SK-N-SH (cell line): ENCODE results near the gene MBP. TPM values are rescaled to one million over a fixed set of nuclear protein-coding genes. Genes with fewer than 3 reads are reported as not detected.

Source experiments
- CTCF ChIA-PET: fragments of 300-600, 350-600 bp; formaldehyde crosslinking; extraction: SDS; loops from one replicate; lab custom pipeline; 2021; lab: Yijun Ruan, JAX
- POLR2A ChIA-PET: fragments of 350-600 bp; sonication (Branson Sonifier 250); formaldehyde crosslinking; extraction: SDS; loops from one replicate; lab custom pipeline; 2020; ENCODE audit warnings: antibody characterized with exemption, inconsistent platforms; lab: Yijun Ruan, JAX
- DNase-seq: peaks from one replicate; pipeline ENCODE4 v3.0.0; 2012
- H2AFZ ChIP-seq: fragments of 200-600 bp; sonication (generic); 2 replicates; pipeline ENCODE4 v1.8.1; 2016; ENCODE audit warnings: antibody characterized with exemption, mild to moderate bottlenecking, low read depth
- H3F3A ChIP-seq: fragments of 200-600 bp; sonication (generic); replicated peaks from 2 replicates; pipeline ENCODE3; 2016; ENCODE audit warnings: antibody characterized with exemption, mild to moderate bottlenecking; ENCODE audit not compliant: insufficient read depth
- H3K27ac ChIP-seq, 2 experiments: fragments of 200-500 bp in 1 of 2; fragments of 200-600 bp in 1 of 2; sonication (Bioruptor generic) in 1 of 2; sonication (generic), shearing (Covaris generic) in 1 of 2; 2 replicates each; pipeline versions ENCODE4 v1.5.1 to v1.6.1; 2014 to 2016; ENCODE audit warnings: low read depth in 2 of 2, inconsistent platforms in 1 of 2, low read length in 1 of 2, mild to moderate bottlenecking in 1 of 2, mixed read lengths in 1 of 2
- H3K27me3 ChIP-seq: fragments of 200-600 bp; sonication (generic), shearing (Covaris generic); 2 replicates; pipeline ENCODE4 v1.6.1; 2016; ENCODE audit warnings: mixed run types; ENCODE audit not compliant: insufficient read depth
- H3K36me3 ChIP-seq, 2 experiments: fragments of 200-500 bp in 1 of 2; fragments of 200-600 bp in 1 of 2; sonication (Bioruptor generic) in 1 of 2; sonication (generic) in 1 of 2; replicated peaks in 1 of 2; 2 replicates each; pipeline versions ENCODE3 to v1.5.1; 2014 to 2016; ENCODE audit warnings: low read length in 1 of 2, mild to moderate bottlenecking in 1 of 2; ENCODE audit not compliant: insufficient read depth in 2 of 2, control insufficient read depth in 1 of 2
- H3K4me1 ChIP-seq, 2 experiments: fragments of 200-500 bp in 1 of 2; fragments of 200-600 bp in 1 of 2; sonication (Bioruptor generic) in 1 of 2; sonication (generic), shearing (Covaris generic) in 1 of 2; 2 replicates each; pipeline versions ENCODE4 v1.5.1 to v1.6.1; 2014 to 2016; ENCODE audit warnings: low read depth in 1 of 2, low read length in 1 of 2, mixed run types in 1 of 2; ENCODE audit not compliant: insufficient read depth in 2 of 2, control insufficient read depth in 1 of 2
- H3K4me2 ChIP-seq: fragments of 200-600 bp; sonication (generic), shearing (Covaris generic); 2 replicates; pipeline ENCODE4 v1.6.1; 2017; ENCODE audit warnings: mixed run types
- H3K4me3 ChIP-seq, 2 experiments: fragments of 200-500 bp in 1 of 2; fragments of 200-600 bp in 1 of 2; sonication (Bioruptor generic) in 1 of 2; sonication (generic), shearing (Covaris generic) in 1 of 2; 2 replicates each; pipeline versions ENCODE4 v1.5.1 to v1.8.1; 2014 to 2016; ENCODE audit warnings: low read depth in 2 of 2, inconsistent platforms in 1 of 2, low read length in 1 of 2, mild to moderate bottlenecking in 1 of 2, mixed read lengths in 1 of 2, moderate library complexity in 1 of 2
- H3K79me2 ChIP-seq: fragments of 200-600 bp; sonication (generic); 2 replicates; pipeline ENCODE4 v1.8.1; 2017; ENCODE audit warnings: mild to moderate bottlenecking; ENCODE audit not compliant: insufficient read depth
- H3K9ac ChIP-seq: fragments of 200-600 bp; sonication (generic); 2 replicates; pipeline ENCODE4 v1.6.1; 2017; ENCODE audit warnings: mixed run types
- H3K9me2 ChIP-seq: fragments of 200-600 bp; sonication (generic); 2 replicates; pipeline ENCODE4 v1.6.1; 2017; ENCODE audit warnings: mixed run types
- H3K9me3 ChIP-seq: fragments of 200-600 bp; sonication (generic); 2 replicates; pipeline ENCODE4 v1.6.1; 2017; ENCODE audit warnings: mixed run types, mild to moderate bottlenecking, moderate library complexity
- H4K20me1 ChIP-seq: fragments of 200-600 bp; sonication (generic); 2 replicates; pipeline ENCODE4 v1.6.1; 2017; ENCODE audit warnings: mild to moderate bottlenecking, mixed run types; ENCODE audit not compliant: insufficient read depth
- EP300 ChIP-seq, 2 experiments: IDR thresholded peaks; 2 replicates each; pipeline versions ENCODE4 v1.4.0 to v1.6.1; 2012; ENCODE audit warnings: borderline replicate concordance in 1 of 2, low read depth in 1 of 2, low read length in 1 of 2
- FOXJ3 ChIP-seq: sonication (generic); formaldehyde crosslinking; IDR thresholded peaks from 2 replicates; pipeline ENCODE4 v1.5.1; 2020; ENCODE audit warnings: mild to moderate bottlenecking, missing genetic modification reagents
- GABPA ChIP-seq: IDR thresholded peaks from 2 replicates; pipeline ENCODE4 v1.4.0; 2012; ENCODE audit warnings: low read depth, mild to moderate bottlenecking
- IRF3 ChIP-seq: fragments of 150-350 bp; IDR thresholded peaks from 2 replicates; pipeline ENCODE4 v1.6.1; 2016; ENCODE audit warnings: mild to moderate bottlenecking, low read depth, low read length
- JUND ChIP-seq: IDR thresholded peaks from 2 replicates; pipeline ENCODE4 v1.4.0; 2012
- NFIC ChIP-seq: IDR thresholded peaks from 2 replicates; pipeline ENCODE4 v1.4.0; 2012; ENCODE audit warnings: borderline replicate concordance
- NRF1 ChIP-seq: IDR thresholded peaks from 2 replicates; pipeline ENCODE4 v1.6.1; 2012; ENCODE audit warnings: low read depth, mild to moderate bottlenecking, low read length
- RCOR1 ChIP-seq: fragments of 150-350 bp; IDR thresholded peaks from 2 replicates; pipeline ENCODE4 v1.6.1; 2017; ENCODE audit warnings: antibody characterized with exemption, low read length
- REST ChIP-seq: IDR thresholded peaks from 2 replicates; pipeline ENCODE4 v1.6.1; 2012; ENCODE audit warnings: mild to moderate bottlenecking, low read depth, low read length, moderate library complexity
- RXRA ChIP-seq: IDR thresholded peaks from 2 replicates; pipeline ENCODE4 v1.4.0; 2012; ENCODE audit warnings: low read depth, mild to moderate bottlenecking, borderline replicate concordance
- SMC3 ChIP-seq: IDR thresholded peaks from 2 replicates; pipeline ENCODE4 v1.6.1; 2012; ENCODE audit warnings: low read depth, low read length, improper control_type of control experiment
- TAF1 ChIP-seq: IDR thresholded peaks from 2 replicates; pipeline ENCODE4 v1.6.1; 2012; ENCODE audit warnings: low read depth, mild to moderate bottlenecking, low read length, moderate library complexity, borderline replicate concordance
- TEAD4 ChIP-seq: IDR thresholded peaks from 2 replicates; pipeline ENCODE4 v1.4.0; 2012; ENCODE audit warnings: mild to moderate bottlenecking, borderline replicate concordance; ENCODE audit not compliant: insufficient read depth
- USF2 ChIP-seq: fragments of 150-350 bp; IDR thresholded peaks from 2 replicates; pipeline ENCODE4 v1.6.1; 2017; ENCODE audit warnings: antibody characterized with exemption, low read length, low read depth, borderline replicate concordance
- ZBTB33 ChIP-seq: IDR thresholded peaks from 2 replicates; pipeline ENCODE4 v1.4.0; 2012; ENCODE audit warnings: low read depth, borderline replicate concordance
- WGBS: methylation state at CpG from one replicate; pipeline ENCODE4 v1.1.6; 2017; ENCODE audit warnings: low lambda C conversion rate; 5-methylcytosine and 5-hydroxymethylcytosine counted together
- polyA plus RNA-seq, 3 experiments: library from polyadenylated mRNA; depleted of rRNA; stranded (reverse); fragments of >200 nt; gene quantifications; 2 replicates each; pipeline ENCODE4 v1.2.3, GENCODE V29; 2012

Gene MBP
- polyA plus RNA-seq, 1 of the 3 experiments (the other 2 are of a cell fraction), result 1.6 TPM

GRCh38 chr18:77157312-77157711 lies 24.7 kb upstream of the MBP start:
- TF ChIP-seq USF2 (no peak), SMC3 (no peak), TEAD4 (no peak), GABPA (no peak), REST (no peak), RXRA (no peak), NFIC (no peak), JUND (no peak), IRF3 (no peak), RCOR1 (no peak), FOXJ3 (CRISPR knock-in tag) (no peak), ZBTB33 (no peak), TAF1 (no peak), EP300 (IDR thresholded peaks at IDR 0.05; ENCODE audit: borderline replicate concordance in 1 of 2, low read depth in 1 of 2, low read length in 1 of 2) (no peak), NRF1 (no peak)
- DNase-seq, result no peak
- no peak overlapping the region for H3K4me2 ChIP-seq
- H3K4me3 ChIP-seq, result no peak overlapping the region
- no peak overlapping the region for H3K9ac ChIP-seq
- no peak overlapping the region for H3K27ac ChIP-seq
- no peaks in the 10 kb centered on the region for H3K79me2 ChIP-seq
- ChIA-PET CTCF (interaction anchor here (1.2 kb wide), 1 partner anchor 35 kb away, joined by 3 read pairs; no protein-coding TSS in a partner anchor), POLR2A (no interaction called here)
- H2AFZ ChIP-seq, result no peak overlapping the region
- WGBS, result 71% methylated on average over 4 of the region's 4 CpGs
- H3K9me2 ChIP-seq, result no peaks in the 10 kb centered on the region
- H3K36me3 ChIP-seq, result no peaks in the 10 kb centered on the region
- no peaks in the 10 kb centered on the region for H3K4me1 ChIP-seq
- no peaks in the 10 kb centered on the region for H3F3A ChIP-seq
- no peaks in the 10 kb centered on the region for H3K27me3 ChIP-seq
- H4K20me1 ChIP-seq, result no peaks in the 10 kb centered on the region
- H3K9me3 ChIP-seq, result no peaks in the 10 kb centered on the region
